ENCODE results near the gene MTHFS.

Gene MTHFS

GRCh38 chr15:79874242-79874641, 22.6 kb downstream of the MTHFS start:
- peak; percentile 9 to 46 for DNase-seq

DNA sequence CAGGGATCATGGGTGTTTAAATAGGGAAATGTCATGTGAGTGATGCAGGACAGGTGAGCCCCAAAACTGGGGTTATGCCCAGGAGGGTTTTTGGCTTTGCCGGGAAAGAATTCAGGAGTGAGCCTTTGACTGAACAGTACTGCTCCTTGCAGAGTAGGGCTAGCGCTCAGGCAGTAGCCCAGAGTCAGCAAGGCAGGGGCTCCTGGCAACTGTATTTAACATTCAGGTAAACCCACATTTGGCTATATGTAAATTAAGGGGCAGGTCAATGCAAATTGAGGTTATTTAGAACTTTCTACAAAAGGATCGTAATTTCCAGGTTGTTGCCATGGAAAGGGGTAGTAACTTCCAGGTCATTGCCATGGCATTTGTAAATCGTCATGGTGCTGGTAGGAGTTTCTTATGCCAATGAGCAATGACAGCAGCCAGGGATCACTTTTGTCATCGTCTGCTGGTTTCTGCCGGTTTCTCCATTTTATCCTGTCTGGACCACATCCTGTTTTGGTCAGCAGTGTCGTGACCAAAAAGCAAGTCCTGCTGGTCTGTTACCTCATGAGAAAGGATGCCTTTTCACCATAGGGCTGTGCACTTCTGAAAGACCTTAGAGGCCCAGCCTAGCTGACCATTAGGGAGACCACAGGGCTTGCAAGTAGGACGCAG, 24.3 kb downstream of the MTHFS start:
- peak; percentile 31 to 69 for DNase-seq

DNA sequence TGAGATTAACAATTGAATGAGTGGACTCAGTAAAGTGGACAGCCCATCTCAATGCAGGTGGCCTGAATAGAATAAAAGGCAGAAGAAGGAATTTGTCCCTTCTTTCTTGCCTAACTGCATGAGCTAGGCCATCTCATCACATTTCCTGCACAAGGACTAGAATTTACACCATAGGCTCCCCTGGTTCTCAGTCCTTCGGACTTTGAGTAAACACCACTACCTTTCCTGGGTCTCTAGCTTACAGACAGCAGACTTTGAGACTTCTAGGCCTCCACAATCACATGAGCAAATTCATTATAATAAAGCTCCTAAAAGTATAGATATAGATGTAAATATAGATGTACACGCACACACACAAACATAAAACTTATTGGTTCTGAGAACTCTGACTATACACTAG, 28.3 kb downstream of the MTHFS start:
- no peak for DNase-seq

DNA sequence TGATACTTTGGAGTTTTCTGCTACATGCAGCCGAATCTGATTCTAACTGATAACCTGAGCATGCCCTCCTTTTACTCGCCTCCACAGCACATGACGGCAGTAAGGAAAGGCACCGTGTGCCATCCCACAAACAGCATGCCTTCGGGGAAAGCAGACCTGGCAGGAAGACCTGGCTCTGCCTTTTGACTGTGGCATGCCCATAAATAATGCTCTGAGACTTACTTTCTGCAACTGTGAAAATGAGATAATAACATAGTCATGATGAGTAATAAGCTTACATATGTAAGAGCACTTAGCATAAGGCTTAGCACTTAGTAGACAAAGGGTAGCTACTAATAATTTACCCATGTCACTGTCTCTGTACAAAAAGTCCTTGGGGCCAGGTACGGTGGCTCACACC, 32.9 kb downstream of the MTHFS start:
- DNase-seq, result no peak

DNA sequence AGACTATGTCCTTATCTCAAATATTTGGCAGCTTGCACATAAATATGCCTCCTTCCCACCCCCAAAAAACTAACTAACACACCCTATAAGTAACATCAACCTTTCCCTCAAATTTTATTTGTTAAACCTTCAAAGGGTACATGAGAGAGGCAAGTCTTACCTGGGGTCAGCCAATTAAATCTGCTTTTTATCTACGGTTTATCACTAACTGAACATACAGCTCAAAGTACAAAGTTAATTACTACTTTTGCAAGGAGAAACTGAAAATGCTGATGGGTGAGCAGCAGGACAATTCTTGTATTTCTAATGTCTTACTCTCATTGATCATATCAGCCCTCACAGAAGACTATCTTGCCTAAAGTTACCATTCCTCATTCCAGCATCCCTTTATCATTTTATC, 34.6 kb downstream of the MTHFS start:
- DNase-seq, result no peak

DNA sequence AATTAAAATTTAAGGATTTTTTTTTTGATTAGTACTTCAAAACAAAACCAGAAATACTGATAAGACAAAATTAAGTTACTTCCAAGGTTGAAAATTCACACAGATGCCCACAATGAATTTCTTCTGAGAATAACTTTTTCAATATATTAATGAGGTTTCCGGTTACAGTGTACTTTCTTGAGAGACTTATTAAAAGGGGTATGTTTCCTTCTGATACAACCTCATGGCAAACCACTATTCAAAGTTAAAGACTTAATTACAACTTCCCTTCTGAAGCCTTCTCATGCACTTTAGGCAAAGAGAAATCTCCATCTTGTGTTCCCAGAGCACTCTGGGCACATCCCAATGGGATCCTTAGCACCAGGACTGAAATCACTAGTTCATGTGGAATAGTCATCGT, 36.2 kb downstream of the MTHFS start:
- no peak for DNase-seq

- peak in 1 of 2 experiments; percentile 11 for DNase-seq
Observed at GRCh38 chr15:79858469-79858868, 38.3 kb downstream of the MTHFS start.

- peak; percentile 54 to 83 for DNase-seq
Observed at GRCh38 chr15:79853492-79854328, 43.1 kb downstream of the MTHFS start.

DNA sequence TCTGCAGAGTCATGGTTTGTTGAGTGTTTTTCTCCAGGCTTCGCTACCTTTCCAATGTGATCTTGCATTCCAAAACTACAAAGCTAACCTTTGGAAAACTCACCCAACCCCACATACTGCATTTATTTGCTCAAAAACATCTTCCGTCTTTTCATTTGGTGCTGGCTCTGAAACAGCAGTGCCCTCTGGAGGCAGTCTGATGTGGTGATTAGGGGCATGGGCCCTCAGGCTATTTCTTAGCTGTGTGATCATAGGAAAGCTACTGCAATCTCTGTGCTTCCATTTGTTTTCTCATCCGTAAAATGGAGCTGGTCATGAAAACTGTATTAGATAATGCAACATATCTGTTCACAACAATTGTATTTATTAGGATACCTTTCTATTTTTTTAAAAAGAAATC, 47.0 kb downstream of the MTHFS start:
- DNase-seq, result peak in 1 of 2 experiments; percentile 48

GRCh38 chr15:79846539-79846938, 50.3 kb downstream of the MTHFS start:
- DNase-seq, result no peak

GRCh38 chr15:79844221-79844620, 52.6 kb downstream of the MTHFS start:
- no peak for DNase-seq

DNA sequence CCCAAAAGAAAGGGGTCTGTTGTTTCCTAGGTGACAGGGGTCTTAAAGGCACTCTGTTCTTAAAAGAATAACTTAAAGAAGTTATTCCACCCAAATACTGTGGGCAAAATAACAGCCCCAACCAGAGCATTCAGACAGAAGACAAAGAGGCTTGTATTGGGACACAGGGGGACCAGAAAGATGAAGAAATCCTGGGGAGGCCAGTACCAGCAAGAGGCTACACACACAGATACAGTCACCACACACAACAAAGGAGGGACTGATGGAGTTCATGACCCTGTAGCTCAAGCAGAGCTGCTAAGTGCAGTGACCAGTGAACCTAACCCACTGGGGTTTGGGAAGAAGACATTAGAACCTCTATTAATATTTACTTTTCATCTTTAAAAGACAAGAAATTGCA, 59.0 kb downstream of the MTHFS start:
- no peak for DNase-seq

- no peak for DNase-seq
Observed at GRCh38 chr15:79834495-79834894, 62.3 kb downstream of the MTHFS start.

- no peak for DNase-seq
Observed at GRCh38 chr15:79832367-79833120, 64.3 kb downstream of the MTHFS start.

- peak; percentile 5 to 42 for DNase-seq
Observed at GRCh38 chr15:79831604-79832003, 65.2 kb downstream of the MTHFS start.

DNA sequence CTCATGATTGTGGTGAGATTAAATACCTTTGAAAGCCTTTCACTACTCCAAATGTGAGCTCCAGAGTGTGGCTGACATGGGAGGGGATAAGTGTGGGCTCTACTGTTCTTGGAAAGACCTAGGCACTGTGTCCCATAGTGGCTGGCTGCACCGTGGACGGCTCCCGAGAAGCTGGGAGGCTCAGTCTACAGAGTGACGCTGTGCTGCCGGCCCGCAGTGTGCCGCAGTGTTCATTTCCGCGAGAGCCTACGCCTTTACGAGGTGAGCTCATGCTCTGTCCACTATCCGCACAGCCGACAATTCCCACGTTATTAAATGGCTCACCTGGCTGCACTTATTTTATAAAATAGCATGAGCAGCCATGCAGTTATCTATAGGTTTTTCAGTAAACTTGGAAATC, 66.9 kb downstream of the MTHFS start:
- no peak for DNase-seq

DNA sequence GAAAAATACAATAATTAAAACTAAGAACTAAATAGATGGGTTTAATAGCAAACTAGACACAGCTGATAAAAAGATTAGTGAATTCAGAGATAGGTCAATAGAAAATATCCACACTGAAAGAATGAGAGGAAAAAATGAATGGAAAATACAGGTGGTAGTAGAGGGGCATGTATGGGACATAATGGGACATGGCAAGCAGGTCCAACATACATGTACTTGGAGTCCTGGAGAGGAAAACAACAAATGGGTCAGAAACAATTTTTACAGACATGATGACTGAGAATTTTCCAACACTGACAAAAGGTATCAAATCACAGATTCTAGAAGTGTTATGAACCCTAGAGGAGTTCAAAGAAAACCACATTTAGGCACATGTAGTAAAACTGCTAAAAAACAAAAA, 68.4 kb downstream of the MTHFS start:
- no peak for DNase-seq

GRCh38 chr15:79826800-79827199, 70.0 kb downstream of the MTHFS start:
- DNase-seq, result no peak

DNA sequence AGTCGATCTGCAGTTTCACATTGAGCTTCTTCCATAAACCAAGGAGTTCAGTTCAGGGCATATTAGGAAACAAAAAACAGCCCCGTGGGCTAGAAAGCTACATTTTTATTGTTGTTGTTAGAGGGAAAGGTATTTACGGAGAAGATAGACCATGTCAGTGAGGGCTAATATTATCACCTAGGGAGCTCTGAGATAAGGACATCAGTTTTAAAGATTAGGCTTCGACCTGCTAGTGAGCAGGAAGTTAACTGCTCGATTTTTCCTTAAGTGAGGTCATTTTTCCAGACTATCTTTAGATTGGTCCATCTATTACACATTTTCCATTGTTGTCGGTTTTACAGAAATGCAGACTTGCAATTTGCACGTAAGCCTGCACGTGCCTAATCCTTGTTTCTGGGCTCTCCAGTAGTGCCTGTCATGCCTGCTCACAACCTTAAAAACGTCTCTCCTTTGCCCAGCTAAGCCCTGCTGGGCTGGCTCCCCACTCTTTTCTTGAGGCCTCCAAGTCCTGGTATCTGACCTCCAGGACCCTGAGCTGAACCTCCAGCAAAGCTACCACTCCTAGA, 72.6 kb downstream of the MTHFS start:
- no peak for DNase-seq

DNA sequence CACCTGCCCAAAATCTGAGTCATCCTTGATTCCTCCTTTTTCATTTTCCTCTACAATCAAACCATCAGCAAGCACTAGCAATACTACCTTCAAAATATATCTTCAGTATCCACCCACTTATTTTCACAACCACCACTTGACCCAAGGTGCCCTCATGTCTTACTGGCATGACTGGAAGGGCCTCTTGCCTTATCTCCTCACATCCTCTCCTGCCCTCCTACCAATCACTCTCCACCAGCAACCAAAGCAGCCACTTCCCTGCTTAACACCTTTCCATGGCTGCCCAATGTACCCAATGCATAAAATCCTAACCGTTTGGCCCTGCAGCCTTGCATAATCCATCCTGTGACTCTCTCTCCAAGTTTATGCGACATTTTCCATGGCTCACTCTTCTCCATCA, 76.0 kb downstream of the MTHFS start:
- no peak for DNase-seq

GRCh38 chr15:79820176-79820575, 76.6 kb downstream of the MTHFS start:
- no peak for DNase-seq

DNA sequence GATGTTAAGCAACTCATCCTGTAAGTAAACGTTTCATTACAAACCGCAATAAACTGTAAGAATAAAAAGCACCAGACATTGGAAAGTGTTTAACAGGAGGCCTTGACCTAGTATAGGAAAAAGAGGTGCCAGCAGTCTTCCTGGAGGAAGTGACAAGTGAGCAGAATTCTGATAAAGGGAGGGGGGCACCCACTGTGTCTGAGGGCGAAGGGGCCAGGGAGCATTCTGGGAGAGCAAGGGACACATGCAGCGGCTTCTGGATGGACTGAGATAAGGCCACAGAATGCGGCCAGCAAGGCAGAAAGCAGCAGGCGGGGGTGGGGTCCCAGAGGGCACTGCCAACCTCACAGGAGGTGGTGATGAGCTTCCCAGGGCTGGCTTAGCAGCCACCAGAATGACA, 80.2 kb downstream of the MTHFS start:
- no peak for DNase-seq

GRCh38 chr15:79815468-79815867, 81.3 kb downstream of the MTHFS start:
- no peak for DNase-seq

Measured in NCI-H526 (cell line).